ENCODE measurements around the gene DNAH17.

The DNAH17 gene

DNA sequence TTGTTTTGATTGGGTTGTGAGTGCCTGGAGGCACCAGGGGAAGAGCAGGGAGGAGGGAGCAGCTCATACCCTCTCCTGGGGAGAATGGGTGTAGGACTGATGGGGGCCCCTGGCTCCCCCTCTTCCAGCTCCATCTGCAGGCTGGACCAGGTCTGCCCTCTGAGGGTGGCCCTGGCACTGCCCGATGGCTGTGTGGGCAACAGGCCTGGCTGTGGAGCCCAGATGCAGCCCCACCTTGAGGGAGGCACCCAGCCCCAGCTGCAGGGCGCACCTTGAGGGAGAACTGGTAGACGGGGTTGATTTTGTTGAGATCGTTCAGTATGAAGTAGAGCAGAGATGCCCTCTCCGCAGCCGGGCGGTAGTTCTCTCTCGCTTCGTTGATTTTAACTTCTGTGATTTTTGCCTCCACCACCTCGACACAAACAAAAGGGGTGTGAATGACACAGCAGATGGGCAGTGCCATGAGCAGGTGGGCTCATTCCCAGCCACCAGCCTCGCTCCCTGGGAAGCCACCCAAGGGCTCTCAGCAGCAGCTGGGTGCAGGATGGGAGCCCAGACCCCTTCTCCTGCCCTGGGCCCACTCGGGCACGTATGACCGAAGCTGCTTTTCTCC, 127.1 kb downstream of the DNAH17 start:
- no peak for DNase-seq (ENCODE audit: low spot score)

DNA sequence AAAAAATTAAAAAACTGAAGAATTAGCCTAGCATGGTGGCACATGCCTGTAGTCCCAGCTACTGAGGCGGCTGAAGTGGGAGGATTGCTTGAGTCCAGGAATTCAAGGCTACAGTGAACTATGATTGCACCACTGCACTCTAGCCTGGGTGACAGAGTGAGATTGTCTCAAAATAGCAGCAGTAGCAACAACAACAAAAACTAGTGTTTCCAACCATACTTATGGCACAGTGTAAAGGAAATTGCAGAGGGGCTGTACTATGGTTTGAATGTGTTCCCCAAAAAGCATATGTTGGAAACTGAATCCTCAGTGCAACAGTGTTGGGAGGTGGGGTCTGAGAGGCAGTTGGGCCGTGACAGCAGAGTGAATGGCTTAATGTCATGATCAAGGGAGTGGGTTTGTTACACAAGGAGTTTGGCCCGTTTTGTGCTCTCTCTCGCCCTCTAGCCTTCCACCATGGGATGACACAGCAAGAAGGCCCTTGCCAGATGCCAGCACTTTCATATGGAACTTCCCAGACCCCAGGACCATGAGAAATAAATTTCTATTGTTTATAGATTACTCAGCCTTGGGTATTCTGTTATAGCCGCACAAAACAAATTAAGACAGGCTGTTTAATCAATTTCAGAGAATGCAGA, 128.7 kb downstream of the DNAH17 start:
- no peak for DNase-seq (ENCODE audit: low spot score)

- DNase-seq (ENCODE audit: low spot score) = no peak
Observed at GRCh38 chr17:78446833-78447232, 130.4 kb downstream of the DNAH17 start.

DNA sequence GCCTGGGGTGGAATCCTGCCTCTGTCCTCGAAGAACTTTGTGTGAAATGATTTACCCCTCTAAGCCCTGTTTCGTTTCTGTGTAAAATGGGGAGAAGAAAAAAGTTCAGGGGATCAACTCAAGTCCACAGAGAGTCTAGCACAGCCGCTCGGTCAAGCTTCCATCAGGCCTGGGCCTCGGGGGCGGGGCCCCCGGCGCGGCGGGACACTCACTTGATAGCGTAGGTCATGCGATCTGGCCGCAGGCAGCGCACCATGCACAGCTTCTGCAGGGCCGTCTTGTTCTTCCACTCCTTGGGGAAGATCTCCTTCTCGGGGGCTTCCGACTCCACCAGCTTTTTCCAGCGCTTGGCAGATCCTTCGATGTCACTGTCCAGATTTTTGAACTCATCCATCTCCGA, 132.8 kb downstream of the DNAH17 start:
- no peak for DNase-seq (ENCODE audit: low spot score)

GRCh38 chr17:78442648-78443218, 134.5 kb downstream of the DNAH17 start:
- DNase-seq (ENCODE audit: low spot score) = no peak

- DNase-seq (ENCODE audit: low spot score) = no peak
Observed at GRCh38 chr17:78441271-78441971, 135.8 kb downstream of the DNAH17 start.

DNA sequence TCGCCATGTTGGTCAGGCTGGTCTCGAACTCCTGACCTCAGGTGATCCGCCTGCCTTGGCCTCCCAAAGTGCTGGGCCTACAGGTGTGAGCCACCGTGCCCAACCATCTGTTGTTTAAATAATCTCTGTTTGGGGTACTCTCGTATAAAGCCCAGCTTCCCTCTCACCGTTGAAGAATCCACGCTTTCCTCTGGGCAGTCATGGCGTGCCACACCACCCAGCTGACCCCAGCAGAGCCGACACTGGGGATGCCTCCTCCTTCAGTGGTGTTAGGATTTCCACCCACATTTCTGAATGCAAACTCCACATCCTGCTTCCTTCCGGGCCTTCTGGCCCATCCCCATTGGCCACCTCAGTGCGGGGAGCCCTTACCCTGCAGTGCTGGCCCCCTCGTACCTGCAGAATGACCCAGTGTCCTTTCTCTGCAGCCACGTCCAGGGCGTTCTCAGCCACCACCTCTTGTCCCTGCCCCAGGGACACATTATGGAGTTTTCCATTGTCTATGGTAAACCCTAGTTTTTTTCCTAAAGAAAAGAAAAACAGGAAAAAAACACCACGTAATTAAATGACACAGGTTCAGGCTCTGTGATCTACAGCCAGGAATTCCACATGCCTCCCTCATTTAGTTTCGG, 138.4 kb downstream of the DNAH17 start:
- no peak for DNase-seq (ENCODE audit: low spot score)

DNA sequence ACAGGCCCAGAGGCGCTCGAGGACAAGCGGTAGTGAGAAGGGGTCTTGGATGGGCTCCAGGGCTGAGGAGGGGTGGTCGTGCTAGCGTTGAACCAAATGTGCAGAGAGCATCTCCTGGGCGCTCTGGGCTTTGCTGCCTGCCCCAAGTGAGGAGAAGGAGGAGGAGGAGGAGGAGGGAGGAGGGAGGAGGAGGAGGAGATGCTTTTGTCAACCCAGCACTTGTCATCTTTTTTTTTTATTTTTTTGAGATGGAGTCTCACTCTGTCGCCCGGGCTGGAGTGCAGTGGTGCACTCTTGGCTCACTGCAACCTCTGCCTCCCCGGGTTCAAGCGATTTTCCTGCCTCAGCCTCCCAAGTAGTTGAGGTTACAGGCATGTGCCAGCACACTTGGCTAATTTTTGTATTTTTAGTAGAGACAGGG, 138.9 kb downstream of the DNAH17 start:
- no peak for DNase-seq (ENCODE audit: low spot score)

DNA sequence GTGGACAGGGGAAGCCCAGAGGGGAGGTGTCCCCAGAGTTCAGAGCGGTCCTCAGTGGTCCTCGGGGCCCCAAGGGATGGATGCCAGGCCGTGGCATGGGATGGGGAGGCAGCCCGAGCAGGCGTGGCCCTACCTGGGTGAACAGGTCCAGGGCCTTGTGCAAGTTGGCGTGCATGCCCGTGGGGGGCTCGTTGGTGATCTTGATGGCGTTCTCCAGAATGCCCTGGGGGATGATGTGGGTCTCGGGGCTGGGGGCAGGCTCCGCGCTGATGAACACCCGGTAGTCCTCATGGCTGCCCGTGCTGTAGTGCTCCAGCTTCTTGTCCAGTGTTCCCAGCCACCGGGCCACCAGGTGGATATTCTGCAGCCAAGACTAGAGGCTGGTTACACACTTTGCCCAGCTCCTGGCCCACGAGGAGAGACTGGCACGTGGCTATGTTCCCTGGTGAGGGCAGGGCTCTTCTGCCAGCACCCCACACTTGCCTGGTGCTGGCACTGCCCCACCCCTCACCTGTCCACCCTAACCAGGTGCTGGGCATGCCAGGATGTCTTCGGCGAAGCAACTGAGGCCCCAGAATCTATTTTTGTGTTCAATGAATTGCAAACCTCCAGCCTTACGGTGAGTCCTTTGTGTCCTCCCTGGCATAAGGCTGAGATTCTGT, 139.6 kb downstream of the DNAH17 start:
- no peak for DNase-seq (ENCODE audit: low spot score)

DNA sequence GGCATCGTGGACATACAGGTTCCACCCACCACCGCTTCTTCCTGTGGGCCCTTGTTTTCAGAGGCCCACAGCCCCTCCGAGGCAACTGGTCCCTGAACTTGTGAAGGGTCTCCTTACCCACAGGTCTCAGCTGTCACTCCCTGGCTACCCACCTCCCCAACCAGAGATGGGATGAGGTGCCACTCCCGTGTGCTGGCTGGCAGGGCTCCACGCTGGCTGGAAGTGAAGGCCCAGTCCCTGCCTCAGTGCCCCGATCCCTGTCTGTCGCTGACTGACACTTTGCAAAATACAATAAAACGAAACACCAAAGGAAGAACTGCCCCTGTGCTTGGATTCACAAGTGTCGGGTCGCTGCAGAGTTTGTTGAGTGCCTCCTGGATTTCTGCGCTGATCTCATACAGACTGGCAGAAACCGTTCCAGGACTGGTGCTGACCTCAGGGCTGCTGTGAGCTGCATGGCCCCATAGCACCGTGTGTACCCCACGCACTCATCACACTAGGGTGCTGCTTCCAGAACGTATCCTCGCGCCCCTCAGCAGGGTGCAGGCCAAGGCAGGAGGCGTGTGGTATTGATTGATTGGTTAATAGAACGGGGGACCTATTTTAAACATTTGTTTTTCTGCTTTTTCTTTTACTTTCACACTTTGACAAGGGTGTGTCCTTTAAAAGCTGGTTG, 141.7 kb downstream of the DNAH17 start:
- DNase-seq (ENCODE audit: low spot score) = no peak

GRCh38 chr17:78434455-78435329, 142.5 kb downstream of the DNAH17 start:
- DNase-seq (ENCODE audit: low spot score) = no peak

- no peak for DNase-seq (ENCODE audit: low spot score)
Observed at GRCh38 chr17:78433780-78434335, 143.3 kb downstream of the DNAH17 start.

GRCh38 chr17:78433013-78433727, 144.0 kb downstream of the DNAH17 start:
- no peak for DNase-seq (ENCODE audit: low spot score)

- DNase-seq (ENCODE audit: low spot score) = no peak
Observed at GRCh38 chr17:78432226-78433012, 144.8 kb downstream of the DNAH17 start.

- no peak for DNase-seq (ENCODE audit: low spot score)
Observed at GRCh38 chr17:78431692-78431958, 145.6 kb downstream of the DNAH17 start.

GRCh38 chr17:78430892-78431691, 146.1 kb downstream of the DNAH17 start:
- DNase-seq (ENCODE audit: low spot score) = no peak

GRCh38 chr17:78429618-78429995, 147.6 kb downstream of the DNAH17 start:
- DNase-seq (ENCODE audit: low spot score) = no peak

Measured in CD4-positive, alpha-beta T cell treated with Interleukin-6 at 100 ng/mL for 8 hours (primary cell).